ENCODE results near the gene KCNQ1.

Gene KCNQ1, protein sequence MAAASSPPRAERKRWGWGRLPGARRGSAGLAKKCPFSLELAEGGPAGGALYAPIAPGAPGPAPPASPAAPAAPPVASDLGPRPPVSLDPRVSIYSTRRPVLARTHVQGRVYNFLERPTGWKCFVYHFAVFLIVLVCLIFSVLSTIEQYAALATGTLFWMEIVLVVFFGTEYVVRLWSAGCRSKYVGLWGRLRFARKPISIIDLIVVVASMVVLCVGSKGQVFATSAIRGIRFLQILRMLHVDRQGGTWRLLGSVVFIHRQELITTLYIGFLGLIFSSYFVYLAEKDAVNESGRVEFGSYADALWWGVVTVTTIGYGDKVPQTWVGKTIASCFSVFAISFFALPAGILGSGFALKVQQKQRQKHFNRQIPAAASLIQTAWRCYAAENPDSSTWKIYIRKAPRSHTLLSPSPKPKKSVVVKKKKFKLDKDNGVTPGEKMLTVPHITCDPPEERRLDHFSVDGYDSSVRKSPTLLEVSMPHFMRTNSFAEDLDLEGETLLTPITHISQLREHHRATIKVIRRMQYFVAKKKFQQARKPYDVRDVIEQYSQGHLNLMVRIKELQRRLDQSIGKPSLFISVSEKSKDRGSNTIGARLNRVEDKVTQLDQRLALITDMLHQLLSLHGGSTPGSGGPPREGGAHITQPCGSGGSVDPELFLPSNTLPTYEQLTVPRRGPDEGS

DNA sequence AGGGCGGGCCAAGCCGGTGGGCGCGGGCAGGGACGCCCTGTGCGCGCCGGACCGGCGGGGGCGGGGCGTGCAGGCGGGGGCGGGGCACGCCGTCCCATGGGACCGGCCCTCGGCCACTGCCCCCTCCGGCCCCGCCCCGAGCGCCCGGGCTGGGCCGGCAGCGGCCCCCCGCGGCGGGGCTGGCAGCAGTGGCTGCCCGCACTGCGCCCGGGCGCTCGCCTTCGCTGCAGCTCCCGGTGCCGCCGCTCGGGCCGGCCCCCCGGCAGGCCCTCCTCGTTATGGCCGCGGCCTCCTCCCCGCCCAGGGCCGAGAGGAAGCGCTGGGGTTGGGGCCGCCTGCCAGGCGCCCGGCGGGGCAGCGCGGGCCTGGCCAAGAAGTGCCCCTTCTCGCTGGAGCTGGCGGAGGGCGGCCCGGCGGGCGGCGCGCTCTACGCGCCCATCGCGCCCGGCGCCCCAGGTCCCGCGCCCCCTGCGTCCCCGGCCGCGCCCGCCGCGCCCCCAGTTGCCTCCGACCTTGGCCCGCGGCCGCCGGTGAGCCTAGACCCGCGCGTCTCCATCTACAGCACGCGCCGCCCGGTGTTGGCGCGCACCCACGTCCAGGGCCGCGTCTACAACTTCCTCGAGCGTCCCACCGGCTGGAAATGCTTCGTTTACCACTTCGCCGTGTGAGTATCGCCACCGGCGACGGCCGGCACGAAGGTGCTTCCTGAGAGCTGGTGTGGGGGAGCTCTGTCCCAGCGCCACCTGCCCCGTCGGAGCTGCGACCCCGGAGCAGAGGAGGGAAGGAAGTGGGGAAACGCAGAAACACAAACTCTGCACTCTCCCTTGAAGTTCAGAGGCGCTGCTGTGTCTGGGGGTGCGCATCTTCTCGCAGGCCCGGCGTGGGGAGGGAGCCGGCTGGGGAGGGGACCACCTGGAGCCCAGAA is at the start of gene KCNQ1:
Gene KCNQ1 (plus strand): TSS at position 188 of the 925 bp plus-strand sequence. CDS start 91 bp downstream, at position 279.
- peak; percentile 34 for DNase-seq

- no peak for DNase-seq
These were observed 49.5 kb upstream of the KCNQ1 start for GRCh38 chr11:2395211-2395730.

- DNase-seq = no peak
These were observed 49.0 kb upstream of the KCNQ1 start for GRCh38 chr11:2395856-2396255.

DNA sequence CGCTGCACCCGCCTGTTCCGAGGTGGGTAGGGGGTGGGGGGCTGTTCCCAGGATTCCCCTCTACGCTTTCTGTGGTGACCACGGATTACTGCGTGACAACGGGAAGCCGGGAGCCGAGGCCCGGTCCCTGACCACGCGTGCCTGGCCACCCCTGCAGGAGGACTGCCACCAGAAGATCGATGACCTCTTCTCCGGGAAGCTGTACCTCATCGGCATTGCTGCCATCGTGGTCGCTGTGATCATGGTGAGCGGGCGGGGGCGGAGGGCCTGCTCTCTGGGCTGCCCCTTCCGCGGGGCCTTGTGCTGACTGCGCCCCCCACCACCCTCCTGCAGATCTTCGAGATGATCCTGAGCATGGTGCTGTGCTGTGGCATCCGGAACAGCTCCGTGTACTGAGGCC is 48.3 kb upstream of the KCNQ1 start:
- DNase-seq = no peak

DNA sequence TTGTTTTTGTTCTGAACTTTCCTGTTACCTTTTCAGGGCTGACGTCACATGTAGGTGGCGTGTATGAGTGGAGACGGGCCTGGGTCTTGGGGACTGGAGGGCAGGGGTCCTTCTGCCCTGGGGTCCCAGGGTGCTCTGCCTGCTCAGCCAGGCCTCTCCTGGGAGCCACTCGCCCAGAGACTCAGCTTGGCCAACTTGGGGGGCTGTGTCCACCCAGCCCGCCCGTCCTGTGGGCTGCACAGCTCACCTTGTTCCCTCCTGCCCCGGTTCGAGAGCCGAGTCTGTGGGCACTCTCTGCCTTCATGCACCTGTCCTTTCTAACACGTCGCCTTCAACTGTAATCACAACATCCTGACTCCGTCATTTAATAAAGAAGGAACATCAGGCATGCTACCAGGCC is 47.8 kb upstream of the KCNQ1 start:
- DNase-seq = no peak

- DNase-seq = peak; percentile 34
These were observed 46.0 kb upstream of the KCNQ1 start for GRCh38 chr11:2398664-2399355.

- DNase-seq = peak; percentile 16
These were observed 45.2 kb upstream of the KCNQ1 start for GRCh38 chr11:2399488-2400068.

- peak; percentile 100 for DNase-seq
These were observed 44.6 kb upstream of the KCNQ1 start, which contains the start of gene TSSC4 for GRCh38 chr11:2400069-2400761. TSSC4 (plus strand) TSS chr11:2400750; CDS start chr11:2402634, 1,884 bp downstream.

DNA sequence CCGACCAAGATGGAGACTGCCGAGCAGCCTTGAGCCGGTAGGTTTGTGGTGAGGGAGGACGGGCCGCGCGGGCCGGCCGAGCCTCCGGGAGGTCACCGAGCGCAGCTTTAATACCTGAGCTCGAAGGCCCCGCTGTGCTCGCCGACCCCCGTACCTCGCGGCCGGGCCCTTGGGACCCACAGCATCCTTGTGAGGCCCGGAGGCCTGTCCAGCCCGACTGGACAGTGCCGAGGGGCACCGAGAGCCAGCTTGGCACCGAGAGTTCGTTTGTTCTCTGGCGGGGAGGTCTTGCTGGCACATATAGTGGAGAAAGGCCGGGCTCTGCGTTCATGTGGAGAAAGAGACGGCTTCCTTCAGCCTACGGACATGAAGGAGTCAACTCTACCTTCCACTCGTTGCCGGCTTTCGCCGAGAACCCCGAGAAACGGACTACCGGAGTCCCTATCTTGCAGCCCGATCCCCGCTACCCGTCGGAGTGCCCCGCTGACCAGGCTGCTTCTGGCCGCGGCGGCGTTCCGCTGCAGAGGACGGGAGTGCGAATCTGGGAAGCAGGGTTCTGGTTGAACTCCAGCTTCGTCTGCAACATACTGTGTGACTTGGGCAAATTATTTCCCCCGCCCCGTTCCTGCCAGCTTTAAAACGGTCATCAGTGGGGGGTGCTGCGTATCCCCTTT is 43.9 kb upstream of the KCNQ1 start:
- DNase-seq = no peak

DNA sequence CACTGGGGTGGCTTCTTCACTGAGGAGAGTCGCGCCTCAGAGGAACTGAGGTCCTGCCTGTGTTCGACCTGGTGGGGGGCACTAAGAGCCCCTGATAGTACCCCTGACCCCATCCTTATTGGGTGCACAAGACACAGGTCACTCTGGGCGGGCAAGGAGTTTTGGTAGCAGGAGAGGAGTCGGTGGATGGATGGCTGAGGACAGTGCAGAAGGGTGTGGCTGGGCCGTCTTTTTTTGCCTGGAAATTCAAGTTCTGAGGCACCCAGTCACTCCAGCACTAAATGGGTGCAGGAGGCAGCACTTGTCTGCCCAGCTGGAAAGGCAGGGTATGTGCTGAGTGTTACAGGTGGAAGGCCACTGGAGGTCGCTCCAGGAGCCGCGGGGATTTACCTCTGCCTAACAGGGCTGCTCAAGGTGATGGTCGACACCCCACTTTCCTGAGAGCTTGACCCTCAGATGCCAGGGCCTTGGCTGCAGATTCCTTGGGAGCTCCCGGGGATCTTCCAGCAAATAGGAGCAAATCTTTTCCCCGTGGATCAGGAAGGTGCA is 43.3 kb upstream of the KCNQ1 start:
- DNase-seq = no peak

DNA sequence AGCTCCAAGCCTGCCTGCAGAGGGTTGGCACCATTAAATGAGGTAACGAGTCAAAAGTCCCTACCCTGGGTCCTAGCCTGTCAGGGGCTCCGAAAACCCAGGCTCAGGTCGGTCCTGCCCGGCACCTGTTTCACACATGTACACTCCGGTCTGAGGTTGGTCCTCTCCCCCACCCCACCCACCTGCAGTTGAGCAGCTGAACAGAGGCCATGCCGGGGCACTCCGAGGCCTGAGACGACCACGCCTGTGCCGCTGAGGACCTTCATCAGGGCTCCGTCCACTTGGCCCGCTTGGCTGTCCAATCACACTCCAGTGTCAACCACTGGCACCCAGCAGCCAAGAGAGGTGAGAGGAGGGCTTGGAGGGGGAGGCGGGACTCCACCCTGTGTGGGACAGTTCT is 42.7 kb upstream of the KCNQ1 start:
- DNase-seq = no peak

DNA sequence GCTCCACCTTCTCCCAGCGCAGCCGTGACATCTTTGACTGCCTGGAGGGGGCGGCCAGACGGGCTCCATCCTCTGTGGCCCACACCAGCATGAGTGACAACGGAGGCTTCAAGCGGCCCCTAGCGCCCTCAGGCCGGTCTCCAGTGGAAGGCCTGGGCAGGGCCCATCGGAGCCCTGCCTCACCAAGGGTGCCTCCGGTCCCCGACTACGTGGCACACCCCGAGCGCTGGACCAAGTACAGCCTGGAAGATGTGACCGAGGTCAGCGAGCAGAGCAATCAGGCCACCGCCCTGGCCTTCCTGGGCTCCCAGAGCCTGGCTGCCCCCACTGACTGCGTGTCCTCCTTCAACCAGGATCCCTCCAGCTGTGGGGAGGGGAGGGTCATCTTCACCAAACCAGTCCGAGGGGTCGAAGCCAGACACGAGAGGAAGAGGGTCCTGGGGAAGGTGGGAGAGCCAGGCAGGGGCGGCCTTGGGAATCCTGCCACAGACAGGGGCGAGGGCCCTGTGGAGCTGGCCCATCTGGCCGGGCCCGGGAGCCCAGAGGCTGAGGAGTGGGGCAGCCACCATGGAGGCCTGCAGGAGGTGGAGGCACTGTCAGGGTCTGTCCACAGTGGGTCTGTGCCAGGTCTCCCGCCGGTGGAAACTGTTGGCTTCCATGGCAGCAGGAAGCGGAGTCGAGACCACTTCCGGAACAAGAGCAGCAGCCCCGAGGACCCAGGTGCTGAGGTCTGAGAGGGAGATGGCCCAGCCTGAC is 41.7 kb upstream of the KCNQ1 start:
- DNase-seq = no peak

DNA sequence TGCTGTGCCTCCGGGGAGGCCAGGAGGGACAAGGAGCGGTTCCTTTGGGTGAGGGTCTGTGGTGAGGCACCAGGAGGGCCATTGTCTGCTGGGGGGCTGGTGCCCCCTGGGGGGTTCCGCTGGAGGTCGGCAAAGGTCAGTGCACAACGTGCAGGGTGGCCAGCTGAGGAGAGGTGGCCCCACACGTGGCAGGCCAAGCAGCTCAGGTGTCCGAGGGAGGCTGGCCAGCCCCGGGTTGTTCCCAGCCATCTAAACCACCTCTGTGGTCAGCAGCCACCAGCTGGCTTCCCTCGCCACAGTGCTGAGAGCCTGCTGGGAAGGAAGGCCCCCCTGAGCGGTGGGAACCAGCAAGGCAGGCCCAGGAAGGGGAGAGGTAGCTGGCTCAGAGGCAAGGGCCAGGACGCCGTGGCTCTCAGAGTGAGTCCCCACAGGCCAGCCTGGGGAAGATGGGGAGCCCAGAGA is 40.0 kb upstream of the KCNQ1 start:
- DNase-seq = no peak

GRCh38 chr11:2406451-2406850 is 38.4 kb upstream of the KCNQ1 start:
- no peak for DNase-seq

GRCh38 chr11:2406878-2407410 is 37.9 kb upstream of the KCNQ1 start:
- no peak for DNase-seq

DNA sequence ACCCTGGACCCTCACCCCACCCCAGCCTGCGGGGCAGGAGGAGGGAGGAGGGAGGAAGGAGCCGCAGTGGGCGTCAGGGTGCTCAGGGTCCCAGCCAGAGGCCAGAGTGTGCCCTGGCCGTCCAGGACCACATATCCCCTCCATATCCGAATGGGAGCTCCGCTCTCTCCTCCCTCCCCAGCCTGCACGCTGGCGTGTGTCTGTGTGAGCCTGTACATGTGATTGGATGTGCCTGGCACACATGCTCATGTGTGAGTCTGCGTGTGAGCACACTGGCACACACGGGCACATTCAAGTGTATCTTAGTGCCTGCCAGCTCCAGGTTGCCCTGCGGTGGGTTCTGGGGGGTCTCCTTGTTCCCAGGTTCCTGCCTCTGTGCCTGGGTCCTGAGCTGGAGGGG is 36.1 kb upstream of the KCNQ1 start:
- no peak for DNase-seq

DNA sequence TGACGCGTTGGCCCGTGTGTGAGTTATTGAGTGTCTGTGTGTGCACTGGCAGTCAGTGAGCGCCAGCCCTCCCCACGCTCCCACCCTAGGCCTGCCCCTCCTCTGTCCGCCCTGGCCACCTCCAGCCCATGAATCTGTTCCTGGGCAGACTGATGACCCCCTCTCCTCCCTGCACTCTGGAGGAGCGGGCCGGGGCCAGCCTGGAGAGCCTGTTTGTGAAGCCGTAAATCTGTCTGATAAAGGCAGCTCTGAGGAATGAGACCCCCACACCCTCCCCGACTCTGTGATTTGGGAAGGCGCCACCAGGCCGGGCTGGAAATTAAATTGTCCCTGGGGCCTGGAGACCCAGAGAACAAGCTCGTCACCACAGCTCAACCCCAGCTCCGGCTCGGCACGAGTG is 35.7 kb upstream of the KCNQ1 start:
- no peak for DNase-seq

DNA sequence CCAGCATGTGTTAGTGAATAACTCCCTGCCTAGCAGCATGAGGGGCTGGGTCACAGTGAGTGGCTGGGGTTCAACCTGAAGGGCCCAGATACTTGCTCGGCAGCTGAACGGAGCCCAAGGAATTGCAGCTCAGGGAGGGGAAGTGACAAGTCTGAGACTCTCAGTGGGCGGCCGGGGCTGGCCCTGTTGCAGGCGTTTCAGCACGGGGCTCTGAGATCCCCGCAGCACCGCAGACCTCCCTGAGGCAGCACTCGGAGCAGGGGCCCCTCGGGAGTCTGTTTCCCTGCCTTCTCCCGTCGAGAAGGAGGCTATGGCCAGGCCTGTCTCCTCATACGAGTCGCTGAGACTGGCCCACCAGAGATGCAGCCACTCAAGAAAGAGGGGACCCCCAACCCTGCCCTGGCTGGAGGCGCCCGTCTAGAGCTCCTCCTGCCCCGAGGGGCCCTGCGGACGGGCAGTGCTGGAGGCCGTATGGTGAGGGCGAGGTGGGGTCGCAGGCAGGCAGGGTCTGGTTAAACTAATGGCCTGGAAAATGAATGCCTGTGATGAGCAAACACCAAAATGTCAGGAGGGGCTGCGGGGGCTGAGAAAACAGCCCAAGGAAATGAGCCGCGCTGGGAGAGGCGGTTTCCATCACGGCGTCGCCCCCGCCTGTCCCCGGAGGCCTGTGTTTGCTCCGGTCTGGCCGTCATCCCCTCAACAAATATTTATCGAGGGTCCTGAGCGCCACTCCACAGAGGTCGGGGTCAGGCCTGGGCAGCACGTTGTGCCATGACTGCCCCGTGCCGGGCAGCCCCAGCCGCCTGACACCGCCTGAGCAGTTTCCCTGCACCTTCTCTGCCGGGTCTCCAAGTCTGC is 35.0 kb upstream of the KCNQ1 start:
- no peak for DNase-seq

Data from hematopoietic multipotent progenitor cell treated with erythropoietin and hydrocortisone succinate and interleukin-3 and kit ligand, for 8 days (in vitro differentiated cells).